Skeletal muscle cell (primary cell): ENCODE measurements around the gene AP1M1.

Experiments used
- DNase-seq: peaks from one replicate; pipeline ENCODE4 v3.0.0-alpha.2; 2010; ENCODE audit warnings: low read depth
- H3K4me3 ChIP-seq: 2 replicates; pipeline ENCODE4 v1.5.1; 2011; ENCODE audit warnings: low read depth, mild to moderate bottlenecking, control low read depth, low read length, moderate library complexity

Gene AP1M1

GRCh38 chr19:16206046-16206605, 8.4 kb downstream of the AP1M1 start:
- H3K4me3 ChIP-seq: no peak overlapping the region
- no peak for DNase-seq

- DNase-seq: no peak
- H3K4me3 ChIP-seq: no peak overlapping the region
These were observed 8.9 kb downstream of the AP1M1 start for GRCh38 chr19:16206637-16207036.

GRCh38 chr19:16207063-16207462, 9.4 kb downstream of the AP1M1 start:
- DNase-seq: no peak
- no peak overlapping the region for H3K4me3 ChIP-seq

- H3K4me3 ChIP-seq: no peak overlapping the region
- no peak for DNase-seq
These were observed 9.8 kb downstream of the AP1M1 start for GRCh38 chr19:16207490-16208025.

- H3K4me3 ChIP-seq: no peak overlapping the region
- no peak for DNase-seq
These were observed 10.5 kb downstream of the AP1M1 start for GRCh38 chr19:16208064-16208759.

- no peak overlapping the region for H3K4me3 ChIP-seq
- DNase-seq: no peak
These were observed 11.3 kb downstream of the AP1M1 start for GRCh38 chr19:16208847-16209665.

- H3K4me3 ChIP-seq: no peak overlapping the region
- no peak for DNase-seq
These were observed 12.5 kb downstream of the AP1M1 start for GRCh38 chr19:16210168-16210567.

- no peak for DNase-seq
- H3K4me3 ChIP-seq: no peak overlapping the region
These were observed 15.4 kb downstream of the AP1M1 start for GRCh38 chr19:16213076-16213475.

- H3K4me3 ChIP-seq: no peak overlapping the region
- DNase-seq: no peak
These were observed 19.3 kb downstream of the AP1M1 start for GRCh38 chr19:16216744-16217670.

- no peak for DNase-seq
- H3K4me3 ChIP-seq: no peak overlapping the region
These were observed 20.2 kb downstream of the AP1M1 start for GRCh38 chr19:16217716-16218451.

GRCh38 chr19:16218851-16219250, 21.1 kb downstream of the AP1M1 start:
- H3K4me3 ChIP-seq: no peak overlapping the region
- no peak for DNase-seq

GRCh38 chr19:16222806-16223205, 25.1 kb downstream of the AP1M1 start:
- H3K4me3 ChIP-seq: no peak overlapping the region
- DNase-seq: no peak

GRCh38 chr19:16223746-16224145, 26.0 kb downstream of the AP1M1 start:
- no peak overlapping the region for H3K4me3 ChIP-seq
- no peak for DNase-seq

- H3K4me3 ChIP-seq: no peak overlapping the region
- DNase-seq: no peak
These were observed 26.8 kb downstream of the AP1M1 start for GRCh38 chr19:16224293-16225045.

- no peak for DNase-seq
- no peak overlapping the region for H3K4me3 ChIP-seq
These were observed 27.8 kb downstream of the AP1M1 start for GRCh38 chr19:16225279-16226183.

- no peak overlapping the region for H3K4me3 ChIP-seq
- DNase-seq: no peak
These were observed 28.5 kb downstream of the AP1M1 start for GRCh38 chr19:16226184-16226591.
